ENCODE results near the gene PKHD1.

Gene PKHD1, protein sequence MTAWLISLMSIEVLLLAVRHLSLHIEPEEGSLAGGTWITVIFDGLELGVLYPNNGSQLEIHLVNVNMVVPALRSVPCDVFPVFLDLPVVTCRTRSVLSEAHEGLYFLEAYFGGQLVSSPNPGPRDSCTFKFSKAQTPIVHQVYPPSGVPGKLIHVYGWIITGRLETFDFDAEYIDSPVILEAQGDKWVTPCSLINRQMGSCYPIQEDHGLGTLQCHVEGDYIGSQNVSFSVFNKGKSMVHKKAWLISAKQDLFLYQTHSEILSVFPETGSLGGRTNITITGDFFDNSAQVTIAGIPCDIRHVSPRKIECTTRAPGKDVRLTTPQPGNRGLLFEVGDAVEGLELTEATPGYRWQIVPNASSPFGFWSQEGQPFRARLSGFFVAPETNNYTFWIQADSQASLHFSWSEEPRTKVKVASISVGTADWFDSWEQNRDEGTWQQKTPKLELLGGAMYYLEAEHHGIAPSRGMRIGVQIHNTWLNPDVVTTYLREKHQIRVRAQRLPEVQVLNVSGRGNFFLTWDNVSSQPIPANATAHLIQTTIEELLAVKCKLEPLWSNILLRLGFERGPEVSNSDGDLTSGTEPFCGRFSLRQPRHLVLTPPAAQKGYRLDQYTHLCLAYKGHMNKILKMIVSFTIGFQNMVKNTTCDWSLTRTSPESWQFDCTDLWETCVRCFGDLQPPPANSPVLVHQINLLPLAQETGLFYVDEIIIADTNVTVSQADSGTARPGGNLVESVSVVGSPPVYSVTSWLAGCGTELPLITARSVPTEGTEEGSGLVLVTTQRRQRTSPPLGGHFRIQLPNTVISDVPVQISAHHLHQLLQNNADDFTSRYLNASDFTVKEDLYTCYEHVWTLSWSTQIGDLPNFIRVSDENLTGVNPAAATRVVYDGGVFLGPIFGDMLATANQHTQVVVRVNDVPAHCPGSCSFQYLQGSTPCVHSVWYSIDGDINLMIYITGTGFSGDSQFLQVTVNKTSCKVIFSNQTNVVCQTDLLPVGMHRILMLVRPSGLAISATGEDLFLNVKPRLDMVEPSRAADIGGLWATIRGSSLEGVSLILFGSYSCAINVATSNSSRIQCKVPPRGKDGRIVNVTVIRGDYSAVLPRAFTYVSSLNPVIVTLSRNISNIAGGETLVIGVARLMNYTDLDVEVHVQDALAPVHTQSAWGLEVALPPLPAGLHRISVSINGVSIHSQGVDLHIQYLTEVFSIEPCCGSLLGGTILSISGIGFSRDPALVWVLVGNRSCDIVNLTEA (N-terminal part only)

DNA sequence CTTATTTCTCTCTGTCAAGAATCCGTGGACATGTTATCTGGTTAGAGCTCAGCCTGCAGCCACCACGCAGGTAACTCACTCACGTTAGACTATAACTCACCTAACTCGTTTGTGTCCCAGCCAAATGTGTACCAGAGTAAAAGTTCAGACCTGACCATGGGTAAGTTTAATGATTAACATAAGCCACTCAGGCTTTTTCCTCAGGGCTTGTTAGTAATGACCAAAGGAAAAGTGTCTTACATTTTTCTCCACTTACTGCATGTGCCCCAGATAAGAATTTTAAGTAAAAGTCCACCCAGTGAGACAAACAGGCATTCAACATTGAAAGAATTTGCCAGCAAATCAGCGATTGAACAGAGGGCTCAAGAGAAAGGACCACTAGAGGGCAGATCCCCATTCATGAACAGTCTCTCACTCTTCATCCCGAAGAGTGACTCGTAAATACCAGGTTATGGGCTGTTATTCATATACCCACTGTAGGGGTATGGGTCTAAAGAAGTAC, at the start of gene PKHD1:
Gene PKHD1 (minus strand): TSS at position 116 of the 502 bp plus-strand sequence. CDS start 2,680 bp downstream, outside the sequence.
- no peak for DNase-seq

GRCh38 chr6:52136934-52137467, 49.6 kb upstream of the PKHD1 start:
- no peak for DNase-seq

DNA sequence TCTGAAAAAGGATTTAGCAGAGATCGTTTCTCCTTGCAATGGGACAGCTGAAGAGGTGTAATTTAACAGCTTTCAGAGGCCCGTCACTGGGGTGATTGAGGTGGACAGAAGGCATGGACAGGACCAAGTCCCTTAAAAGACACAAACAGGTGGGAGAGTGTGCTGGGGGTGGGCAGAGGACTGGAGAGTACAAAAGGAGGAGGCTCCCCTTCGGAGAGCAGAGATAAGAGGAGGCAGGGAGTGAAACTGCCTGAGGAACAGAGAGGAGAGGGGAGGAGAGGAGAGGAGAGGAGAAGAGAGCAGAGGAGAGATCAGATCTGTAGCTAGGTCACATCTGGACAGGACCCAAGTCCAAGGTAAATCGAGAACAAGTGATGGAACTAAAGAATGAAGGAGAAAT, 48.6 kb upstream of the PKHD1 start:
- no peak for DNase-seq

DNA sequence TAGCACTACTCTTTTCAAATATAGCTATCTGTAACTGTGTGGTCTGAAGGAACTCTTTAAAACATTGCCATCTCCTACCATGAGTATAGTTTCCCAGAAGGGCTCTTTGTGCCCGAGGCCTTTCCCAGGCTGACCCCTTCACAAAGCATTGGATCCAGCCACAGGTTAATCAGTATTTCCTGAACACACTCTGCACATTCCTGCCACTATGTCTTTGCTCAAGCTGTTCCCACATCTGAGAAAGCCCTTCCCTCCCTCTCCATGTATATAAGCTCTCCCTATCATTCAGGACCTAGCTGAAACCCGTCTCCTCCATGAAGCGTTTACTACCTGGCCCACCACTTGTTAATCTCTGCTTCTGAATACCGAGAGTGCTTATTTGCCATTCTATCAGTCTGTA, 47.8 kb upstream of the PKHD1 start:
- no peak for DNase-seq

- no peak for DNase-seq
Measured at GRCh38 chr6:52134011-52134410, 46.6 kb upstream of the PKHD1 start.

DNA sequence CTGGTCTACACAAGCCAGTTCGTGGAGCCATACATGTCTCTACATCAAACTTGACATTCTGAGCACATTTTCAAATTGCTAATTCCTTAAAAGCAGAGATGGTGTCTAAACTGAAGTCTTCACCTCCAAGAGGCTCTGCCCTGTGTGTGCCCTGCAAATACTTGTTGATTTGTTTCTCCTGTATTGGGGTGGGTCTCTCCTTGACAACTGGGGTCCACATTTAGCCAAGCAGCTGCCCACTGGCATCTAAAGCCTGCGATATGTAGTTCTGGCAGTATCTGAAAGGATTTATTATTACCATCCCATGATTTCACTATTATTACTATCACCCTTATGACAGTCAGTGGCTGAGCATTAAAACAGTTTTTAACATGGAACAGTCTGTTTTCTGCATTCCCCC, 45.9 kb upstream of the PKHD1 start:
- DNase-seq, result no peak

- DNase-seq, result no peak
Measured at GRCh38 chr6:52132292-52132691, 44.9 kb upstream of the PKHD1 start.

DNA sequence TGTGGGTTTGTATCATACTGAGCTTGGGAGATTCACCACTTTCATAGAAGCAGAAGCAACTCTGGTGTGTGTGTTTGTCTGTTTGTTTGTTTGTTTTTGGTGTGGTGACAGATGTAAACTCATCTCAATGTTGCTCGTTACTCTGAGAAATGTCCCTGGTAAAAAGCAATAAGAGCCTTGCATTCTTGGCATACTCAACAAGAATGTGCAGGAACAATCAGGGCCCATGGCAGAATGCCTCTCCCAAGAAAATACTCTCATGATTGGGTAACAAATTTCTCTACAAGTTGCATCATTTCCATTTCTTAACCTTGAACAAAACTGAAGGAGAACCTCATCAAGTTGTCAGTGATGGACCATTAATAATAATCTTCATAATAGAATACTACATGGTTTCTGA, 43.0 kb upstream of the PKHD1 start:
- no peak for DNase-seq

DNA sequence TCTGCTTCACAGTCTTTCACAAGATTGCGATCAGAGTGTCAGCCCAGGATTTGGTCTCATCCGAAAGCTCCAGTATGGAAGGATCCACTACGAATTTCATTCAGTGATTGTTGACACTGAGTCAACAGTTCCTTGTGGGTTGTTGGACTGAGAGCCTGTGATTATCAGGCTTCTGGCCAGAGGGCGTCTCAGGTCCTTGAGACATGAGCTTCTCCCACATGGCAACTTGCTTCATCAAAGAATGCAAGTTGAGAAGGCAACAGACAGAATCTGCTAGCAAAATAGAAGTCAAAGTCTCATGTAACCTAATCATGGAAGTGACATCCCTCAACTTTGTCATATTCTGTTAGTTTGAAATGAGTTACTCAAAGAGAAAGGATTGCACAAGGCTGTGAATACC, 40.5 kb upstream of the PKHD1 start:
- no peak for DNase-seq

DNA sequence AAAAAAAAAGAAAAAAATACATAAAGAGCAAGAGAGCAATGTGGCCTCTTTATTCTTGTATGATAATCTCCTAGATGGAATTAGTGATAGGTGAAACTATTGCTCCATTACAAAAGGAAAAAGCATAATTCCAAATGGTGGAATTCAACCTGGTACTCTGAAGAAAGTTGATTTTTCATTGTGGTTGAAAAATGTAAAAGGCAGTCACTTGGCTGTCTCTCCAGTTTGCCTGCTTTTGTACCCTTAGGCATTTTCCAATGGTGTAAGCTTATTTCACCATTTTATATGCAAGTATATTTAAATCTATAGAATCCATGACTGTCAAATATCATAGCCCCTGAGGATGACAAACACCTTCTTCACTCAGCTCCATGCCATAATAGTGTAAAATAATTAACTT, 38.8 kb upstream of the PKHD1 start:
- no peak for DNase-seq

DNA sequence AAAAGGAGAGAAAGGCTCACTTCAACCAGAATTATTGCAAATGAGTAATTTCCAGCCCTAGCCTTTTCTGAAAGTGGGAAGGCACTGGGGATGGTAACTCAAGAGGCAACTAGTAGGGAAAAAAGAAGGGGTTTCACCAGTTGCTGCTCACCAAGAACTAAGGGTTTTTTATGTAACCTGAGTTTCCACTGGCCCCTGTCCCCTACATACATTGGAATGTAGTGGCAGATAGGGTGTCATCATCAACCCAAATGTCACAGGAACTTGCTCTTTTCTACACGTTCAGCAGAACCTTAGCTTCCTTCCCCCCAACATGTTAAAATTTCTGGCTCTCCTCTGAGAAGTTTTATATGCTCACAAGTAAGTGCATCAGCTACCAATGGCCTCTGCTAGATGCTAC, 38.2 kb upstream of the PKHD1 start:
- no peak for DNase-seq

DNA sequence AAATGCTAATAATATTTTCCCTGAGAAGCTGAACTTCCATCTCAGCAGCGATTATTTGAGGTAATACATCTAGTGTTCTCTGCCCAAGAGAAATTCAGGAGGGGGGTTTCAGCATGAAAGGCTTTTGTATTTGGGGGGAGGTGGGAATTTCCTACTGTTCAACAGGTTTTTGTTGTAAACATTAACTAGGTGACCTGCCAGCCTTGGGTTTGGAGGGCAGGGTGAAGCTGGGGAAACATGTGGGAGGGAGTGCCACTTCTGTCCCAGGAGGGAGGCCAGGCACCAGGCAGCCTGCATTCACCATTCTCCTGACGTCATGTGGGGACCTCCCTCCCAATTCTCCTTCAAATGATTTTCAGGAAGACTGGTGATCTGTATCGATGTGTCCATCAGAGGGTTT, 37.7 kb upstream of the PKHD1 start:
- DNase-seq, result no peak

DNA sequence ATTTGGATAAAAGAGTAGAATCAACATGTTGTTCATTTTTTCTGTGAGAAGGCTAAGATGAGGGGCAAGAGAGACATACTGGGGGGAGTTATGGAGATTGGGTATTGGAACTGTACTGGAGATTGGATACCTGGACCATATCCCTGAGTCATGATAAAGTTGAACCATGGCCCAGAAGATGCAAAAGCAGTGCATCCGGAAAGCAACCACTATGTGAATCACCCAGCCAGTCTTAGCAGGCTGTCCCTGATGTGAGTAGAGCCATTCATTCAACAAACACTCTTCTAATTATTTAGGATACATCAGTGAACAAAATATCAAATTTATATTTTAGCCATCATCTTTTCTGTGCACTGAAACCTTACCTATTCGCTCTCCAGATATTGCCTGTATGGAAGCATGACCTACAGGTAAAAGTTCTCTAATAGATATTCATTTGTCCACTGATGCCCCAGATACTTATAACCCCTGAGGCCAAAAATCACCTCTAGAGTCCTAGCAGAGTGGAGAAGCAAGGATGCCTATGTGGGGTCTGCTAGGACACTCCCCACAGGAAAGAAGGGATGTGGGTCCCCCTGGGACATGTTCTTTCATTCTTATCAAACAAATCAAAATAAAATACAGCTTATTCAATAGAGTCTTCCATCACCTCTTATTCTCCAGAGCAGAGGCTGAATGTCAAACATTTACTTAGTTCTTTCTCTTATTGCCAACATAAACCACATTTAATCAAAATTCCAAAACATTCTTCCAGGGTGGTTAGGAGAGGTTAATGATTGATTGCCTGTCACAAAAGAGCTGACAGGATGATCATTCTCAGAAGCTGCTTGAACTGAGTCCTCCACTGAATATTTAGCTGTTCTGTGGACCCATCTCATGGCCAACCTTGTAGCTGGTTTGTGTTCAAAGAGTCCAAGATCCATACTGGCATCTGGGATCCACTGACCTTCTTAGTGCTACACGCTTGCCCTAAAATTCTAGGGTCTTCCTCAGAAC, 37.0 kb upstream of the PKHD1 start:
- no peak for DNase-seq

- no peak for DNase-seq
Measured at GRCh38 chr6:52123251-52123650, 35.8 kb upstream of the PKHD1 start.

- DNase-seq, result no peak
Measured at GRCh38 chr6:52117352-52117751, 29.9 kb upstream of the PKHD1 start.

GRCh38 chr6:52116605-52116948, 29.2 kb upstream of the PKHD1 start:
- DNase-seq, result no peak

DNA sequence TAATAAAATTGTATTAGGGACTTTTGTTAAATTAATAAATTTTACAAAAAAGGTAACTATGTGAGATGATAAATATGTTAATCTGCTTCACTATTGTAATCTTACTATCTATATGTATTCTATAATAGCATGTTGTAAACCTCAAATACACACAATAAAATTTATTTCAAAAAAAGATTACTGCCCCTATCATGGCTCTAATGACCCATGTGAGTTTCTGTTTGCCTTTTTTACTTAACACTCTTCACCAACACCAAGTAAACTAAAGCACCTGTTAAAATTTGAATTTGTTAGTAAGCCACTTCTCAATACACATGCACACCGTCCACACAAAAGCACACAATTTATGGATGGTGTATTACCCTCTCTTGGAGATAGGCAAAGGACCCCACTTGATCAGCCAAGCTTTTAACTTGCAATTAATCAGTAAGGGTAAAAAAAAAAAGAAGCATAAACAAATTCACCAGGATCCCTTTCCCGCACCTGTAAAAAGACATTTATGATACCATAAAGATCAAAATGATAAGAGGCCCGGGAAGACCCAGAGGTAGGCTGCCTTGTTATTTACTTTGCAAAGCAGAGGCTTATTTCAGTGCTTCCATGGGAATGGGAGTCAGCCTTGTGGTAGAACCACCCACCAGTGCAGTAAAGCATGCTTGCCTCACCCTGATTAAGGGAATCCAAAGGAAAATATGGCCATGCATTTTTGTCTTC, 28.6 kb upstream of the PKHD1 start:
- no peak for DNase-seq

- no peak for DNase-seq
Measured at GRCh38 chr6:52115145-52115741, 27.8 kb upstream of the PKHD1 start.

- DNase-seq, result no peak
Measured at GRCh38 chr6:52109171-52109571, 21.8 kb upstream of the PKHD1 start.

GRCh38 chr6:52108128-52108527, 20.7 kb upstream of the PKHD1 start:
- no peak for DNase-seq

DNA sequence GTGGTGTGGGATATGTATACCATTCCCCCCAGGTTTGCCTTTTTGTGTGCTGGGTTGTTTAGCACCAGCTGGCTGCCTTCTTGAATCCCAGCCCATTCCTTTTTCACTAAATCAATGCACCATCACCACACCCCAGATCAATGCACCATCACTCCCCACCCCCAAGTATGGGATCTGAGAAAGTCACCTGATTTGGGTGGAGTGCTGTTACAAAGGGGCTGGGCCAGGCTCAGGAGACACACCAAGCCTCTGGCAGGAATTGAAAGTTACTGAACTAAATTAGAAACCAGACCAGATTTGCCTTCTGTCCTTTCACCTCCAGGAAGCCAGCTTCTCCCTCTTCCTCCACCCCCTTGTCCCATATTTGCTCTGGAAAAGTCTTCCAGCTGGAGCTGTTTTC, 19.6 kb upstream of the PKHD1 start:
- no peak for DNase-seq
